ENCODE results near the gene BSN.
"Not testable (repeated sequence)": the region's sequence is repeated elsewhere in the genome, so short reads cannot be mapped to it uniquely, and the experiment has no call there.

The BSN gene

DNA sequence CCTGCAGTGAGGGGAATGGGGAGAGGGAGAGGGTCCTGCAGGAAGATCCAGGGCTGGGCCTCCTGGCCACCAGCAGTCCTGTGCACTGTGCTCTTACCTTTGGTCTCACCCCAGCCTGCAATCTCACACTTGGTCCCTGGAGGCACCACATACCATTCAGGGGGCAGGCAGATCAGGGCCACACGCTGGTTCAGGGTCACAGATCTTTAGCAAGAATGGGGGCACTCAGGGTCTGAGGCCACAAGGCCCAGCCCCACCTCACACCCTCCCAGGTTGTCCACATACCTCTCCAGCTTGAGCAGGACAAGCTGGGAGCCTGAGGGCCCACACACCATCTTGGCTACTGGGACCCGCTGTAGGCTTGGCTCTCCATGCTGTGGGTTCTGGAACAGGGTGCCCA lies 130.2 kb downstream of the BSN start:
- intact Hi-C loops (cut with DNase I); DNase-seq: not testable (repeated sequence)

DNA sequence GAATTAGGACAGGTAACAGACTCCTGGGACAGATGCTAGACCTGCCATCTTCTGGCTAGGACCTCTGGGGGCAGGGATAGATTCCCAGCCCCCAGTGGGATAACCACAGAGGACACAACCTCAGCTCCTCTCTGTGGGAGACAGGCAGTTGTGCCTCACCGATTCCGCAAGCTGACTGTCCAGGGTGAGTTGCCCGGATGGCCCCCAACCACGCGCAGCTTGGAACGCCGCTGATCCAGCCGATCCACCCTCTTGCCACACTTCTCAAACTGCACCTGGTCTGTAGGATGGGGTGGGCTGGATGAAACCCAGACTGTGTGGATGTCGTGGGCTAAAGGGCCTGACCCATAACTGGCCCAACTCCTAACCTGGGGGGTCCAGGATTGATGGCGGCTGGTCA lies 130.8 kb downstream of the BSN start:
- intact Hi-C loops (cut with DNase I); DNase-seq: not testable (repeated sequence)

DNA sequence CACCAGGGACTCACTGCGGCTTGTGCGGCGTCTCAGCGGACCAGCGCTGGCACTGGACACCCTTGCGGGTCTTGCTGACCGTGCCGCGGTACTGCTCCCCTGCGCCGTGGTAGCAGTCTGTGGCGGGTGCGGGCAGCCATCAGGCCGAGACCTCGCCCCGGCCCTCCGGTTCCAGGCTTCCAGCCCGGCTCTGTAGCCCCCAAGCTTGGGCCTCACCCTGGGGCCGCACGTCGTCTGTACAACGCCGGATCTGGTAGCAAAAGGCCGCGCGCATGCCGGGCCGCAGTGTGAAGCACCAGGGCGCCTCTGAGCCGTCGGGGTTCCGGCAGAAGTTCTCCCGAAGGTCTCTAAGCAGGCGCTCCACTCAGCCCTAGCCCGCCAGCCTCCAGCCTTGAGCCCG lies 131.6 kb downstream of the BSN start:
- intact Hi-C loops (cut with DNase I); DNase-seq: not testable (repeated sequence)

DNA sequence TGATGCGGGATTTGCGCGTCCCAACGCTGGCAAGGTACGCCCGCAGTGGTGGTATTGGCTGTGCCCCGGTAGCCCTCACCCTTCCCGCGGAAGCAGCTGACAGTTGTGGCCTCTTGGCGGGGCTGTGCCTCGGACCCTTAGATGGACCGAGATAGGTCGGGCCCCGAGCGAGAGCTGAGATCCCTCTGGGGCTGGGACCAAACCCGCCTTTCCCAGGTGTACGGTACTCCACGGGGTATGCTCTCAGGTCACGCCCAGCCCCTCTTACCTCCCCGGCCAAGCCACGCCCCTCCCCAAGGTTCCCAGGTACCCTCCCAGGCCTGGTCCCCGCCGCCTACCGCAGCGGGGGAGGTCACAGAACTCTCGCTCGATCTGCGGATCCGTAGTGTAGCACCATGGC lies 132.1 kb downstream of the BSN start:
- intact Hi-C loops (cut with DNase I): not testable (repeated sequence)
- peak in 3 of 42 donors; percentile 25 to 45 (median 40) for DNase-seq

DNA sequence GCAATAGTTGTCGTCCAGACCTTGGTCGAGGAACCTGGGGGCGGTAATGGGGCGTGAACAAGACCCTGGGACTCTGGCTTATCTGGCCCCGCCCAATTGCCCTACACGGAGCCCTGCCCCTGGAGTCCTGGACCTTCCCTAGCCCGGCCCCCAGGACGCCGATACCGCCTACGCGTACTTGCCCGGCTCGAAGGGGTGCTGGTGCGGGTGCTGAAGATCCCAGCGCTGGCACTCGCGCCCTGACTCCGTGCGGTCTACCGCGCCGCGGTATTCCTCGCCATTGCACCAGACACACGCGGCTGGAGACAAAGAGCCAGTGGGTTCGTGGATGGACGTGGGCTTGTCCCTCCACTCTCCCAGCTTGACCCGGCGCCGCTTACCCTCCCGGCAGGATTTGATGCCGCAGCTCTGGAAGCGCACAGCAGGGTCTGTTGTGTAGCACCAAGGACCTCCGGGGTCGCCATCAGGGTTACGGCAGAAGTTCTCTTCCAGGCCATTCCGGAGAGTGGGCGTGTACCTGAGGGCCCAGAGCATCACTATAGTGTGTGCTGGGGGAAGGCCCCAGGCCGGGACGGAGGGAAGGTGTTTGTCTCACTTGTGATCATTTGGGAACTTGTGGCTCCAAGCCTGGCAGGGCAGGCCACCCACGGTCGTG lies 132.6 kb downstream of the BSN start:
- intact Hi-C loops (cut with DNase I): not testable (repeated sequence)
- DNase-seq: peak in 7 of 42 donors; percentile 23 to 45 (median 35)

DNA sequence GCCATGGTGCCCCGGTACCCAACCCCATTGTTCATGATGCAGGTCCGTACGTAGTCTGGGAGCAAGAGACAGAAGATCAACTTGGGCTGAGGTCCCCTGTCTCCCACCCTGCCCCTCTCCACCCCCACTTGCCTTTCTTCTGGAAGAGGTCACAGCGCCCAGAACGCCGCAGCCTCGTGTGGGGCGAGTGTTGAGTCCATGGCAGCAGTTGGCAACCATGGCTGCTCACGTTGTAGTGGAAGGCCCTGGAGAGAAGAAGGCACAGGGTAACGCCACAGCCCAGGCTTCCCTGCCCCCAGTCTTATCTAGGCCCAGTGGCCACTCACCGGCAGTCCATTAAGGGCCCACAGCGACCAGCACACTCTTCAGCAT lies 133.1 kb downstream of the BSN start:
- intact Hi-C loops (cut with DNase I); DNase-seq: not testable (repeated sequence)

DNA sequence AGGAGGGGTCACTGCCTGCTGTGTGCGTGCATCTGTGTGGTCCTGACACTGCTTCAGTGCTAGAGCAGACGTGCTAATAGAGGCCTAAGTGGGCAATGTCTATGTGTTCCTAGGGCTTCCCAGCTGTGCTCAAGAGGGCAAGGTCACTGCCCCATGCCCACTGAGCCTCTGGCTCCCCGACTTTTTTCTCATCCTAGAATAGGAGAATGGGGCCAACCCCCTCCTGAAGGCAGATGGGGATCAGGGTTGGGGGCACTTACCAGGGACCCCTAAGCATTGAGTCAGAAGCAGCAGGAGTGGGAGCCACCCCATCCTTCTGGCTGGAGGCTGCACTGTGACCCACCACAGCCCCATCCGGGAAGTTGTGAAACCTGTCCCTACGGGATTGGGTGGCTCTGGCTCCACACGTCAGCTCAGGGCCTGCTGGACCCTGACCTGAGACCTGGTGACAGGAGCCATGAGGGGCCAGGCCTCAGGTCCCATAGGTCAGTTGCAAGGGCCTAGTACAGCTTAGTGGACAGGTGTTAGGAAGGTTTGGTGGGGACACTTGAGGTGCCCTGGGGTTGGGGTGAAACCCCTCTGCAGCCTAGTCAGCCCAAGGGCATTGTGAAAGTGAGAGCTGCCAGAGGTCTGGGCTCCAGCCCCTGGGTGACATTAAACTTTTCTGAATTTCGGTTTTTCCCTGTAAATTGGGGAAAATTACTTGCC lies 134.2 kb downstream of the BSN start:
- DNase-seq: peak in 1 of 42 donors; percentile 27
- intact Hi-C loops (cut with DNase I): not testable (repeated sequence)

DNA sequence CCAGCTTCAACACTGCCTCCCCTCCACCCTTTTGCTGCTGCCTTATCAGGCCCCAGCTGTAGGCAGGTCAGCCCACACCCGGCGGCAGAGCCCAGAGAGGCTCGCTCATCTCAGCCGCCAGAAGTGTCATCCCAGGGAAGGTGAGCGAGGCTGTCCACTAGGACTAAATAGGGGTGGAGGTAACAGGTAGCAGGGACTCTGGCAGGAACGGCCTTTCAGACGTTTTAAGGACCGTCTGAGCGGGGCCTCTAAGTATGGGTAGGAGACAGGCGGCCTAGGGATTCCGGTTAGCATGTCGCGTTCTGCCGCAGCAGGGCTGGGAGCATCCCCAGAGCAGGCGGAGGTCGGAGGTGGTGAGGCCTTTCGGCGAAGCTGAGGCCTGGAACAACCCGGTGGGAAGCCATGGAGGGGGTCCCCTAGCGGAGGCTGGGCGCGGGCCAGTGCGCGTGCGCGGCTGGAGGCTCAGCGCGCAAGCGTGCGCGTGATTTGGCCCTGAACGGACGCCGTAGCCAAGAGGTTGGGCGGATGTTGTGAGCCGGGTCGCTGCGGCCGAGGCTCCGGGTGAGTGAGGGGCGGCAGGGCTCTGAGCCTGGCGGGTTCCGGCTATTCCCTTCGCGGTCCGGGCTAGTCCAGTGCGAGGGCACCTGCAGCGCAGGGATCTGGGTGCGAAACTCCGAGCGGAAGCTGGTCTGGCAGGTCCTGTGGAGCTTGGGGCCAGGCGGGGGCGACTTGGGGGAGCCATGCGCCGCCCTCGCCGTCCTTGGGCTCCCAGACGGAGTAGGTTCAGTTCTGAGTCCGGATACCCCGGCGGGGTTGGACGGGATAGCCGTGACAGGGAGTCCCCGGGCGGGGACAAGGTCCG lies 135.0 kb downstream of the BSN start, which contains the start of the genes MST1 and RNF123:
TSS of gene MST1 (minus strand) at position 429 of the 862 bp plus-strand sequence. CDS start 783 bp downstream, outside the sequence.
TSS of gene RNF123 (plus strand) at position 512 of the 862 bp plus-strand sequence. CDS start 1,609 bp downstream, outside the sequence.
- peak; percentile 45 to 95 (median 85) for DNase-seq
- intact Hi-C loops (cut with DNase I): no loop called here

DNA sequence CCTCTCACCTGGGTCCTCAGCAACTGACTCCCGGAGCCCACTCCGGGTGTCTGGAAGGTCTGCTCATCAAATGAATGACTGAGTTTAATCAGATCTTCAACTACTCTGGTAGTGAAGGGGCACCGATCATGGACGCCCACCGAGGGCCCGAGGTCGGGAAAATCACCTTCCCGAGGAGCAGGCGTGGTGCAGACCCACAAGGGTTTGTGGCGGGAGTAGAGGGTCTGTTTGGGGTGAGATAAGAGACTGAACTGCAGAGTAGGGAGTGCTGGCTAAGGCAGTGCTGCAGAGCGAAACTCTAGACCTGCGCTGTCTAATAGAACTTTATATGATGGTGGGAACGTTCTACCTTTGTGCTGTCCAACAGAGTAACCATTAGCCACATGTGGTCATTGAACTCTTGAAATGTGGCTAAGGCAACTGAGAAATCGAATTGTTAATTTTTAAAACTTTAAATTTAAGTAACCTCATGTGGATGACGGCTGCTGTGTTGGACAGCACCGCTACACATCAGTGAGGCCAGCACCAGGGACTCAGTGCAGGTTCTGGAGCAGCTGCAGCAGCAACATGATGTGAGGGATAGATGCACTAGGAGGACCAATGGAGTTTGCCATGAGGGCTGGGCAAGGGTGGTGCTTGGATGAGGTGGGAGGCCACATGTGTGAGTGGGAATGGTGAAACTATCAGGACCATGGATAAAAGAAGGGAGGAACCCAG lies 135.8 kb downstream of the BSN start:
- intact Hi-C loops (cut with DNase I); DNase-seq: not testable (repeated sequence)

DNA sequence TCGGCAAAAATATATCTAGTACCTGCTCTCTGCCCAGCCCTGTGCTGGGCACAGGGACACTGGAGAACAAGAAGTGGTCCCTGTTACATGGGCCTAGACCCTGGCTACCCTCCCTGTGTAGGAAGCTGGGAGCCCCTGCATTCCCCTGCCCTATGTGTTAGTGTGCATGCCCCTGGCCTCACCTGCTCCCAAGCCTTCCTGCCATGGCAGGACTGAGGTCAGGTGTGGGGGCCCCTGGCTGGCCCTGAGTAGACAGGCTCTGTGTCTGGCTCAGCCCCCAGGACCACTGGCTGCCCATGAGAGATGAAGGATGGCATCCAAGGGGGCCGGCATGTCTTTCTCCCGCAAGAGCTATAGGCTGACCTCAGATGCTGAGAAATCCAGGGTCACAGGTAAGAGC lies 136.6 kb downstream of the BSN start:
- DNase-seq; intact Hi-C loops (cut with DNase I): not testable (repeated sequence)

DNA sequence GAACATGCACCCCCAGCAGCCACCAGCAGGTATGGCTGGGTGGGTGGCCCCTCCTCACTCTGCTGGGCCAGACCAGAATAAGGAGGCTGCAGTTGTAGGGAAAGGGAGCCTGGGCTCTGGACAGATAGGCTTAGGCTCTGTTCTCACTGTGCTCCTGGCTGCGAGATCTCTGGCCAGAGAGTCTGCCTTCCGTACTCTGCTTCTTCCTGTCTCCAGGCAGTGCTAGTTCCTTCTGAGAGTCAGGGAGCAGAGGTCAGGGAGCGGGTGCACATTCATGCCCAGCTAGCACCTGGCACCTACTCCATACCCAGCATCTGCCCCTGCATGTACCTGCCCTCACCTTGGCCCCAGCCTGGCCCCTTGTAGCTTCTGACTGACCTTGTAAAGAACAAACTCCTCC lies 137.2 kb downstream of the BSN start:
- DNase-seq; intact Hi-C loops (cut with DNase I): not testable (repeated sequence)

DNA sequence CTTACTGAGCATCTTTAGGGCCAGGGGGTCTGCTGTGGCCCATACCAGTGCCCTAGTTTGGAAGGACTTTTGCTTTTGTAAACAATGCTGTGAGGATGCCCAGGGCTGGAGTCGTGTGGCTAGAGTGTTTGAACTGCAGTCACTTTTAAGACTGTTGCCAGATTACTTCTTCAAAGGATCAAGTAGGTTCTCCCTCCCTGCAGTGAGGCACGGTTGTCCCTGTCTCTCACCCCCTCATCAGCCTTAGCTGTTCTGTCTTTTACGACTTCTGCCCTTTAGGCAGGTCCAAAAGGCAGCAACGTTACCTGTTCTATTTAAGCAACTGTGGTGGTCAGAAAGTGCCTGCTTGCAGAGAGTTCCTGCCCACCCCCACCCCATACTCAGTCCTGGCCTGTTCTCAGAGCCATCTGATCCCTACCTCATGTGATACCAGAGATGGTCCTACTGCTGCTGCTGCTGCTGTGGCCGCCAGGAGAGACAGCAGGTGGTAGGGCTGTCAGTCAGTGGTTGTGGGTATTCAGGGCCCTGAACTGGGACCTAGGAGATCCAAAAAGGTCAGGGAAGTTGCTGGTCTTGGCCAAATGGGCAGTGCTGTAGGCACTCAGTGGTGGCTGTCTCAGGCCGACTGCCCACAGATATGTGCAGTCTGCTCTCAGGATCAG lies 140.3 kb downstream of the BSN start:
- intact Hi-C loops (cut with DNase I): not testable (repeated sequence)

DNA sequence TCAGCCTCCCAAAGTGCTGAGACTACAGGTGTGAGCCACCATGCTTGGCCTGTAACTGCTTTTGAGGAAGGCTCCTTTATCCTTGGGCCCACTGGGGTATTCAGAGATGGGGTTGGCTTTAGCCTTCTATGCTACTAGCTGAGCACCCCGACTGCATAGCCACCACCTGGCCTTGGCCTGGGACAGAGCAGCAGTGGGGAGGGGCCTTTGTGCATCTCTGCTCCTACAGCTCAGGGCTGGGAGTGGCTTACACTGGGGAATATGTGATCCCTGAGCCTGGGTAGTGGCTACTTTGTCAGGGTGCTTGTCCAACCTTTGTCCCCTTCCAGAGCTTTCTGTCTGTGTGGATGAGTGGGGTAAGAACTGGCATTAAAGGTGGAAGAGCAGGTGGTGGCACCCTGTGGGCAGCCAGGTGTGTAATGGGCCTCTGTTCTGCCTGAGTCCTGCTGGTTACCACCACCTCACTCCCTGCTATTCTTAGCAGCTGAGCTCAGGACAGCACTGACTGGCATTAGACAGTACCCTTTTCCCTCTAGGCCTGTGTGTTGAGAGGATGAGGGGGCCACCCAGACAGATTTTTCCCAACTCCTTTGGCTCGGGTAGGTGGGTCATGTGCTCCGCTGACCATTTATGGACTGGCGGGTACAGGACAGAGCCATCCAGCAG lies 141.2 kb downstream of the BSN start:
- intact Hi-C loops (cut with DNase I); DNase-seq: not testable (repeated sequence)

More for the DNA sequence above, 140.3 kb downstream of the BSN start:
- DNase-seq: not testable (repeated sequence)

DNA sequence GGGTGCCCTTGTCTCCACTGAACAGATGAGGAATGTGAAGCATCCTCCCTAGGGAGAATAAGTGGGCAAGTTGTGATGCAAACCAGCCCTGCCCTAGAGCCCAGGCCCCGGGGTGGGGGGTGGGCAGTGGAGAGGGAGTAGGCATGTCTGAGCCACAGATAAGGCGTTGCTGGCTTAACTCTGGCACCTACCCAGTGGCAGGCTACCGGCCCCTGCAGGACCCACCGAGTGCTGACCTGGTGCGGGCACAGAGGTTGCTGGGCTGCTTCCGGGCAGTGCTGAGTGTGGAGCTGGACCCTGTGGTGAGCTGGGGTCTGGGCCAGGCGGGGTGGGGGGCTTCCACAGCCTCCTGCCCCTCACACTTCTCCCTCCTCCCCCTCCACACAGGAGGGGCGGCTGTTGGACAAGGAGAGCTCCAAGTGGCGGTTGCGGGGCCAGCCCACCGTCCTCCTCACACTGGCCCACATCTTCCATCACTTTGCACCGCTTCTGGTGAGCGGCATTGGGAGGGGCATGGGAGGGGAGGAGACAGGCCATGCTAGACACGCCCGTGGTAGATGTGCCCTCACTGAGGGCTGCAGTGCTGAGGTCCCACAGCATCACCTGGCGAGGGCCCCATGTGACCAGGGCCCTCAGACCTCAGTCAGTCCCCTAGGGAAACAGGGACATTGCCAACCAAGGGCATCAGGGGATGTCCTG lies 145.2 kb downstream of the BSN start:
- DNase-seq: no peak
- intact Hi-C loops (cut with DNase I): no loop called here

DNA sequence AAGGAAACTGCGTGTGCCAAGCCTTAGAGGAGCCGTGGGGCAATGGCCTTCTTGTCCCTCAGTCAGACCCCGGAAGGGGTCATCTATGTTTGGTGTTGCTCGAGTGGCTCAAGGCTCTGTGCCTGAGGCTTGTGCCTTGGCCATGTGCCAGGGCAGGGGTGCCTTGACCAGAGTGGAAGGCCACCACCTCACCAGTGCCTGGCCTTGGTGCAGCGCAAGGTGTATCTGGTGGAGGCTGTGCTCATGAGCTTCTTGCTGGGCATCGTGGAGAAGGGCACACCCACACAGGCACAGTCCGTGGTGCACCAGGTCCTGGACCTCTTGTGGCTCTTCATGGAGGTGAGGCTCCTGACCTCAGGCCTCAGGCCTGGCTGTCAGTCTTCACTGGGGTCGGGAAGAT lies 145.7 kb downstream of the BSN start:
- no peak for DNase-seq
- intact Hi-C loops (cut with DNase I): no loop called here

DNA sequence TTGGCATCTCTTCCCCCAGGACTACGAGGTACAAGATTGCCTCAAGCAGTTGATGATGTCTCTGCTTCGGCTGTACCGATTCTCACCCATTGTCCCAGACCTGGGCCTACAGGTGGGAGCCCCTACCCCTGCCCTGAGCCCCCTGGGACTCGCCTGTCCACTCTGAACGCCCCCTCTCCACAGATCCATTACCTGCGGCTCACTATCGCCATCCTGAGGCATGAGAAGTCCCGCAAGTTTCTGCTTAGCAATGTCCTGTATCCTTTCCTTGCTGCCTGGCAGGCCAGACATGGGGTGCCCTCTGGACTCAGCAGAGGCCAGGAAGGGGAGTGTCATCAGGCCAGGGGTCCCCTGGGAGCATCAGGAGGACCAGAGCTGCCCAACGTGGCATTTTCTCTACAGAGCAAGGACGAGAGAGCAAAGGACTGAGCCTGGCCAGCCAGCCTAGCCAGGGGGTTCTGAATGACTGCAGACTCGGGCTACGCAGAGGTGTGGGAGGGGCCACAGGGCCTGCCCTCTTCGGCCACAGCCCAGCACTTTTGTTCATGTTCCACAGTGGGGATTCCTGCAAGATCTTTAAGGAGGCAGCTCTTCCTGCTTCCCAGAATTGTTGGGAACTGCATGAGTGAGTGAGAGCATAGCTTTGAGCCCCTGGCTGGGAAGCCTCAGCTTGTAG lies 146.3 kb downstream of the BSN start:
- intact Hi-C loops (cut with DNase I): no loop called here

More for the DNA sequence above, 146.3 kb downstream of the BSN start:
- DNase-seq: no peak
